ENCODE measurements around the gene FGD2. TPM values are rescaled to one million over a fixed set of nuclear protein-coding genes. Genes with fewer than 3 reads are reported as not detected.

The FGD2 gene
- total and polyA plus RNA-seq, 2 donors (not counting 3 experiments of a cell fraction or from before 2014, with no cell fraction given), result not detected

- ChIA-PET POLR2A (interaction anchor here (0.7 kb wide), 1 partner anchor 28 kb away, joined by 3 read pairs; no protein-coding TSS in a partner anchor), CTCF (interaction anchor here (0.6 to 10.6 kb wide), 85 partner anchors 8 to 679 kb away, joined by 3 to 330 read pairs (median 5); partner anchors contain the start of genes C6orf89, FGD2, MDGA1 and MTCH1)
- TF ChIP-seq CTCF (IDR thresholded peaks at IDR 0.05; ENCODE audit: extremely low read depth in 1 of 2, insufficient read depth in 1 of 2, low read depth in 1 of 2, low read length in 2 of 2) (peak; percentile 93 to 97), EZH2 (IDR thresholded peaks at IDR 0.05; ENCODE audit: borderline replicate concordance, low read depth, low read length, severe bottlenecking) (no peak), FOS (IDR thresholded peaks at IDR 0.05; ENCODE audit: borderline replicate concordance, insufficient read depth, low read length) (no peak), GATA2 (IDR thresholded peaks at IDR 0.05; ENCODE audit: insufficient read depth, insufficient read length, low read depth, low read length) (no peak), MYC (IDR thresholded peaks at IDR 0.05; ENCODE audit: low read depth, low read length) (no peak)
- H3K36me3 ChIP-seq (ENCODE audit: control insufficient read depth in 2 of 2, extremely low read depth in 1 of 2, insufficient read depth in 2 of 2, low read length in 2 of 2), result no peaks in the 10 kb centered on the region
- H3K79me2 ChIP-seq (ENCODE audit: control insufficient read depth, insufficient read depth, low read length), result no peaks in the 10 kb centered on the region
- H3K27me3 ChIP-seq (ENCODE audit: control insufficient read depth in 2 of 2, insufficient read depth in 2 of 2, low read length in 2 of 2), result no peaks in the 10 kb centered on the region
- FAIRE-seq (peak; percentile 97), DNase-seq (ENCODE audit: low read depth, low spot score) (peak; percentile 85)
- no peaks in the 10 kb centered on the region for H3K9me3 ChIP-seq (replicated peaks; ENCODE audit: control insufficient read depth, insufficient read depth, low read length)
- intact Hi-C loops (cut with micrococcal nuclease), result loop anchor here (1.0 kb wide), 7 partner anchors 32 to 252 kb away; partner anchors contain the start of genes C6orf89 and MTCH1
- peaks cover 10% of the 10 kb centered on the region for H3K4me1 ChIP-seq (ENCODE audit: control insufficient read depth, extremely low read depth, insufficient read depth, low read length)
- no peaks in the 10 kb centered on the region for H4K20me1 ChIP-seq (replicated peaks; ENCODE audit: control insufficient read depth, extremely low read depth, insufficient read depth, low read length)
- dilution Hi-C loops (cut with MboI; ENCODE audit: extremely low pct_ligation_motif_present, low sequenced_read_pairs), result no loop called here
- BruUV-seq (replicated peaks), result no TSS peak
- H2AFZ ChIP-seq (ENCODE audit: low read depth, low read length), result peak overlapping the region; percentile 23
- H3K4me3 ChIP-seq (replicated peaks in 1 of 3; ENCODE audit: insufficient read depth in 1 of 3, low read depth in 1 of 3, low read length in 3 of 3), result no peak overlapping the region
- no peak overlapping the region for H3K27ac ChIP-seq (ENCODE audit: insufficient read depth, low read depth, low read length)
- no peaks in the 10 kb centered on the region for H3K9me1 ChIP-seq (replicated peaks; ENCODE audit: control insufficient read depth, extremely low read depth, insufficient read depth, low read length)
- H3K4me2 ChIP-seq (ENCODE audit: insufficient read depth, low read length), result no peak overlapping the region
- no peak overlapping the region for H3K9ac ChIP-seq (replicated peaks; ENCODE audit: extremely low read depth, insufficient read depth, low read length)
Measured at GRCh38 chr6:37018198-37019064, 13.0 kb downstream of the FGD2 start.

Measured in endothelial cell of umbilical vein (primary cell).